ENCODE results near the gene SPPL2B. TPM values are rescaled to one million over a fixed set of nuclear protein-coding genes. Genes with fewer than 3 reads are reported as not detected.

SPPL2B gene
- total RNA-seq, 4 donors from 2014 or later: 24.0 to 42.6 (median 27.4) TPM

DNA sequence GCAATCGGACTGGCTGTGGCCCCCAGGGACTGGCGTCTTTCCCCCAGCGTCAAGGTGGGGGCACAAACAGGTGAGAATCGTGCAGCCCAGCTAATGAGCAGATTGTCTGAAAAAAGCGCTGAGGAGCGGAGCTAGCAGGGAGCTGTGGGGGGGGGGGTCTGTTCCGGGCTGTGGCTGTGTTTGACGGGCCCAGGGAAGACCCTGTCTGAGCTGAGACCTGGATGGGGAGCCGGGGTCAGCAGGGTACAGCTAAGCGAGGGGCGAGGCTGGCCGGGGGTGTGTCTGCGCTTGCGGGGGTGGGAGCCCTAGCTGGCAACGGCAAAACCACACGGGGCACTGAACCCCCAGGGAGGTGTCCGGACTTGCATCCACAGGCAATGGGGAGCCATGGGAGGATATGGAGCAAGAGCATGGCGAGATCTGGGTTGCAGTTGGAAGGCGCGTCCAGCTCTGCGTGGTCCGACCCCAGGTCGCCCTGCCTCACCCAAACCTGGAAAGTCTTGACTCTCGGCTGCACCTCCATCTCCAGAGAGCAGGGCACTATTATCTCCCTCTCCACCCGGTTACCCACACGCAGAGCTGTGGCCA is 25.2 kb upstream of the SPPL2B start:
- TF ChIP-seq, protein P1, sequence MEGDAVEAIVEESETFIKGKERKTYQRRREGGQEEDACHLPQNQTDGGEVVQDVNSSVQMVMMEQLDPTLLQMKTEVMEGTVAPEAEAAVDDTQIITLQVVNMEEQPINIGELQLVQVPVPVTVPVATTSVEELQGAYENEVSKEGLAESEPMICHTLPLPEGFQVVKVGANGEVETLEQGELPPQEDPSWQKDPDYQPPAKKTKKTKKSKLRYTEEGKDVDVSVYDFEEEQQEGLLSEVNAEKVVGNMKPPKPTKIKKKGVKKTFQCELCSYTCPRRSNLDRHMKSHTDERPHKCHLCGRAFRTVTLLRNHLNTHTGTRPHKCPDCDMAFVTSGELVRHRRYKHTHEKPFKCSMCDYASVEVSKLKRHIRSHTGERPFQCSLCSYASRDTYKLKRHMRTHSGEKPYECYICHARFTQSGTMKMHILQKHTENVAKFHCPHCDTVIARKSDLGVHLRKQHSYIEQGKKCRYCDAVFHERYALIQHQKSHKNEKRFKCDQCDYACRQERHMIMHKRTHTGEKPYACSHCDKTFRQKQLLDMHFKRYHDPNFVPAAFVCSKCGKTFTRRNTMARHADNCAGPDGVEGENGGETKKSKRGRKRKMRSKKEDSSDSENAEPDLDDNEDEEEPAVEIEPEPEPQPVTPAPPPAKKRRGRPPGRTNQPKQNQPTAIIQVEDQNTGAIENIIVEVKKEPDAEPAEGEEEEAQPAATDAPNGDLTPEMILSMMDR (IDR thresholded peaks at IDR 0.05): no peak
- ATAC-seq (ENCODE audit: low FRiP score) (no peak), DNase-seq (ENCODE audit: low spot score) (no peak)

DNA sequence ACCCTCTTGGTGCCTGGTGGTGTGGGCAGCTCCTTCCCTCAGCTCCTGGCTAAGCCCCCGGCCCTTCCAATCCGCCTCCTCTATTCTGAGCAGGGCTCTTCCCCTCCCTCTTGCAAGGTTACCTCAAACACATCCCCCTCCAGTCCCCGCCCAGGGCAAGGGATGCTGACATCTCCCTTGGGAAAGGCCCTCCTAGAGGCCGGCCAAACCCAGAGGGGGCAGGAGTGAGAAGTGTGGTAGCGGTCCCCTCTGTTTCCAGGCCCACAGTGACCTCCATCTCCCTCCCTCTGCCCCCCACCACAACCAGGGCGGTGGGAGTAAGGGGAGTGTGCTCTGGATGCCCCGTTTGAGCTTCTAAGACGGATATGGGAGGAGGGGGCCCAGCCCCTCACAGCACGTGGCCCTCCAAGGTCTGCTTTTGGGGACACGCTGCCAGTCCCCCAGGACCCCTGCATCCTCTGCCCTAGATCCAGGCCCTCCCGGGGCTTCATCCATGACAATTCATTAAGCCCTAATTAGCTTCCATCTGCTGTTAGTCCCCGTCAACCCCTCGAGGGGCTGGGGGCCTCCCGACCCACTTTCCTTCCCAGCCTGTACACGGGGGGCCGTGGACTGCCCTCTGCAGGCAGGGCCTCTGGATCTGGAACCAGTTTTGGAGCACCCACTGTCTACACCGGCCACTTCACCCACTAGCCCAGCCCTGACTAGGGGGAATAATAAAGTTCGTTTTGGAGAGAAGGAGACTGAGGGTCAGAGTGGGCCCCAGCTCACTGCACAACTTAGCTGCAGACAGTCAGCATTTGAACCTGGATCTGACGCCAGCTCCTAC is 22.8 kb upstream of the SPPL2B start:
- DNase-seq (ENCODE audit: low spot score) (no peak), ATAC-seq (ENCODE audit: low FRiP score) (no peak)
- TF ChIP-seq, protein P1 (IDR thresholded peaks at IDR 0.05): no peak

DNA sequence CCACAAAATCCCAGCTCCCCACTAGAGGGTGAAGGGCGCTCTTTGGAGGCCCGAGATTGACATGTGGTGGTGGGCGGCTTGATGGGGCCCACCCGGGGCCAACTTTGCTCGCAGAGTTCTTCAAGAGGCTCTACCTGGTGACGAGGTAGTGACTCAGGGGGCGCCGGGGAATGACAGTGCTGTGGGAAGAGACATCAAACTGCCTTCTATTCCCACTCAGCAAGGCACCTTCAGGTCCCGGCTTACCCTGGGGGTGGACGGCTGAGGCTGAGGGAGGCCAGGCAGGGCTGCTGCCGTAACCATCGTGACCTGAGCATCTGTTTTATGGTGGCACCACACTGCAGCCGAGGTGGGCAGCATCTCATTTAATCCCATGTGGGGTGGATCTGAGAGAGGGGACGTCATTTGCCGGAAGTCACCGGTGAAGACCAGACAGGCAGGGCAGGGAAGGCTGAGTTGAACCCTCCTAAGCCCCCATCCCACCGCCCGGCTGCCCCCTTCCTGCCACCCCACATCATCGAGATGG is 22.1 kb upstream of the SPPL2B start:
- TF ChIP-seq, protein P1 (IDR thresholded peaks at IDR 0.05): no peak
- DNase-seq (ENCODE audit: low spot score) (no peak), ATAC-seq (ENCODE audit: low FRiP score) (no peak)

DNA sequence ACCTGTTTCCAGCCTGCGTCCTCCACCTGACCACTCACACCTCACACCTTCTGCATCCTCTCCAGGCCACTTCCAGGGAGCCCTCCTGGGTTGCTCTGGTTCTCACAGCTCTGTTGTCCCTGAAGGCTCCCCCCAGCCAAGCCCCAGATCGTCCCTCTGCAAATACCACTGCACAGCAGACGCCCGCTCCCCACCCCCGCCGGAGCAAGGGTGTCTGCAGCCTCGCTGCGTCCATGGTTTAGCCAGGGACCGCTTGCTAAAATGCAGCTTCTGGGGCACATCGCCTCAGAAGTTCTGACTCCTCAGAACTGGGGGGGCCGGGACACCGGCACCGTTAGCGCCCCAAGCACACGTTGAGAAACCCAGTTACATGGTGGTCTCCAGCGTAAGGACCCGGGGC is 21.5 kb upstream of the SPPL2B start:
- ATAC-seq (ENCODE audit: low FRiP score) (no peak), DNase-seq (ENCODE audit: low spot score) (no peak)
- TF ChIP-seq, protein P1 (IDR thresholded peaks at IDR 0.05): no peak

DNA sequence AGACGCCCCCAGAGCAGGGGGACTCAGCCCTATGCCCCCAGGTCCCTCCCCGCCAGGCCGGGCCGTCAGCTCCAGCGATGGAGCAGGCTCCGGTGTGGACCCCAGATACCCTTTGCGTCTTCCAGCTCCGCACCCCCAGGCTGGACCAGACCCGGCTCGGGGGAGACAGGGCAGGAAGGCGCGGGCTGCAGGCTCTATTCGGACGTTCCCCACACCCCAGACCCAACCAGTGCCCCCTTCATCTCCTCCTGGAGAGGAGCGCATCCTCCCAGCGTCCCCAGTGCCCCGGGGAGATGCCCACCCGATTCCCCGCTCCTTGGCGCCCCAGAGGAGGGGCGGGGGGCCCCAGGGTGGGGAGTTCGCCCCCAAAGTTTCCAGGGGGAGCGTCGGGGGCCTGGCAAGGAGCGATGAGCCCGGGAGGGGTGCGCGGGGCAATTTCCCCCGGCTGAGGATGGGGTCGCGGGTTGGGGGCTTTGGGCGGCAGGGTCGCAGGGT is 20.9 kb upstream of the SPPL2B start:
- DNase-seq (ENCODE audit: low spot score) (no peak), ATAC-seq (ENCODE audit: low FRiP score) (no peak)
- TF ChIP-seq, protein P1 (IDR thresholded peaks at IDR 0.05): no peak

DNA sequence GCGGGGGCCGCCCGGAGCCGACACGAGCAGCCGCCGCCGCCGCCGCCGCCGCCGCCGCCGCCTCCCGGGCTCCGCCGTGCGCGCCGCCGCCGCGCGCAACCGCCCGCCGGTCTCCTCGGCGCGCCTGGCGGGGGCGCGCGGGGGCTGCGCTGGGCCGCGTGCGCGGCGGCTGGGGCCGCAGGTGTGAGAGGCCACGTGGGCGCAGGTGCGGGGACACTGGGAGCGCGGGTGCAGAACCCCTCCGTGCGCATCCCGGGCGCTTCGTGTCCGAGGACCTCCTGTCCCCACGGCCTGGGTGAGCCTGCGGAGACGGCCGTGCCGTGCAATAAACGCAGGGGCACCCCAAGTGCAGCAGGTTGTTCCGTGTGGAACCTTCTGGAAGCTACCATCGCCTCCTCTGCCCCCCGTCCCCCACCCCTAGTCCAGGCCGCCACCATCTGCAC is 20.3 kb upstream of the SPPL2B start, which contains the start of gene LINGO3:
Gene LINGO3, minus strand, starts transcription at position 41 of the 443 bp plus-strand sequence. CDS start 16,378 bp downstream, outside the sequence.
- ATAC-seq (ENCODE audit: low FRiP score): no peak
- DNase-seq (ENCODE audit: low spot score): no peak
- TF ChIP-seq, protein P1 (IDR thresholded peaks at IDR 0.05): no peak
